ENCODE data around the gene PCSK2.

Gene PCSK2

GRCh38 chr20:17343091-17343490 lies 116.3 kb downstream of the PCSK2 start:
- no peak for DNase-seq

GRCh38 chr20:17343656-17344452 lies 117.0 kb downstream of the PCSK2 start:
- DNase-seq: no peak

DNA sequence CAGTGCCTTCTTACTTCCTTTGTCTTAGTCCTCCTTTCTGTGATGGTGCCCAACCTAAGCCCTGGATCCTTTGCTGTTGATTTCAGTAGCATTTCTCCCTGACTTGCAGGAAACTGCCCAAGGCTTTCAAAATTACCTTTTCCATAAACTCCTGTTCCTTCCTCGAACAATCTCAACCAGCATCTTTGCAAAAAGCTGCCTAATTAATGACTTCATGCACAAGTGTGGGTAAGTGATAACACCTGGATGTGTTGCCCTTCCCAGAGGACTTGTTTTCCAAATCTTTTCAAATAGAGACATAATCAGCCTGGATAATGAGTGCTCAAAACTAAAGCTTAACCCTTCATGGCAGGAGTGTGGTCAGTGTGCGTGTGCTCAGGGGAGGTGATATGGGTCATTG lies 118.0 kb downstream of the PCSK2 start:
- DNase-seq: no peak

- DNase-seq: no peak
Observed at GRCh38 chr20:17345321-17345720, 118.5 kb downstream of the PCSK2 start.

GRCh38 chr20:17350321-17350720 lies 123.5 kb downstream of the PCSK2 start:
- DNase-seq: no peak

- no peak for DNase-seq
Observed at GRCh38 chr20:17357238-17357637, 130.4 kb downstream of the PCSK2 start.

DNA sequence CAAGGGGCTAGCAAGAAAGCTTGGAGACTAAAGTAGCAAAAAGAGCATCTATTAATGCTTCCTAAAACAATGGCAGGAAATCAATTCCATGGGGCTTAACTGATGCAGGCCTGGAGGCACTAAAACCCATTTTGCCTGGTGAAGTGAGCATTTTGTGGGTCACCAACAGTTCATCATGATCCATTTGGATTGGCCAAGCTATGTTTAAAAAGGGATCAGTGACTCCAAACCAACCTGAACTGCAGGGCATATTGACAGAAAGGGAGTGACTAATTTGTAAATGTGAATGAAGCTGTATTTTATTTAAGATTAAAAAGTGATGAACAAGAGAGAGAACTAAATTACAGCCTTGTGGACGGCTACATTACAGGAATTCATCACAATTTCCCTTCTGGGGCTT lies 132.0 kb downstream of the PCSK2 start:
- DNase-seq: no peak

DNA sequence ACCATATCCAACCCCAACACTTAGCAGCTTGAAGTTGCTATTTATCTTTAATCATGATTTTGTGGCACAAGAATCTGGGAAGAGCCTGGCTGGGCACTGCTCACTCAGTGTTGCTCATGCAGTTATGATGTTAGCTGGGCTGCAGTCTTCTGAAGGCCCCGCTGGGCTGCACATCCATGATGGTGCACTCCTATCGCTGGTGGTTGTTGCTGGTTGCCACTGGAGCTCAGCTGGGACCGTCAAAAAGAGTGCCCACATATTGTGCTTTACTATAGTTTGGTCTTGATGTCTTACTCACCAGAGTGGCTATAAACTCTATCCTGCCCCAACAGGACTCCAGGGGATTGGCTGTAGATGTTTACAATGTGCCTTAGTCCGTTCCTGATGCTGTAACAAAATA lies 137.8 kb downstream of the PCSK2 start:
- DNase-seq: no peak

- DNase-seq: no peak
Observed at GRCh38 chr20:17365831-17366230, 139.0 kb downstream of the PCSK2 start.

- no peak for DNase-seq
Observed at GRCh38 chr20:17369506-17369905, 142.7 kb downstream of the PCSK2 start.

DNA sequence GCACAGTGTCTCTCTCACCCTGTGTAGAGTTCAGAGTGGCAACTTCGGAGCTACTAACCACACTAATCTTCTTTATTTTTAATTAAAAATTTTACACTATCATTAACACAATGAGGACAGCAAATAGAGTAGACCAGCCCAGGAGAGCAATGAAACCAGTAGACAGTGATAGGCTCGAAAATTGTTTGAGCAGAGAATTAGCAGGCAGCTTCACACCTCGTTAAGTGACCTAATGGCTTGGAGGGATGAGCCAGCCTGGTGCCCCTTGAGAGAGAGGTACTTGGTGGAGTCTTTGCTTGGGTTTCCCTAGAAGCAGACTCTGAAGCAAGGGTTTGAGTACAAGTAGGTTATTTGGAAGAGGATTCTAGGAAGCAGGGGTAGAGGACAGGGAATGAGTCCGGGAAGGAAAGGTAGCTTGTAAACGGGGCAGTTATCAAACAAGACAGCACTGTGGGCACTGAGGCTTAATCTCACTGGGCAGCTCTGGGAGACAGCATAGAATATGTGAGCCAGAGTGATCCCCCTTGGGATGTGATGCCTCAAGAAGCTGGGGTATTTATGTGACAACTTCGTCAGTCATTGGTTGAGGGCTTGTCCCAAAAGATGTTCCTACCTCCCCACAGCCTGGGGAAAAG lies 146.1 kb downstream of the PCSK2 start:
- no peak for DNase-seq

DNA sequence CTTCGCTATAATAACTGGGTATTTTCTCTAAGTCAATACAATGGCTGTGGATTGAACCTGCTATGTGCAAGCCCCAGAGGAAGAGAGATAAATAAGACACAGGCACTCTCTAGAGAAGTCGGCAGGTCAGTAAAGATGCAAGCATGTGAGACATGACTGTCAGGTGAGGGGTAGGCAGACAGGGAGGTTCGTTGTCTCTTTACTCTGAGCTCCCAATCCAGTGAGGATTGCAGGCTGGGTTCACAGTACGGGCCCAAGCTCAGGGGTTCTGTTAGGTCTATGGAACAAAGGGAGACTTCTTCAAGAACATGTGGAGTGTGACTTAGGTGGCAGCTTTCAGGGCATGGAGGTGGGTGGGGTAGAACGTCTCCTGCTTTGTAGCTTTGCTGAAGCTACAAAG lies 147.2 kb downstream of the PCSK2 start:
- DNase-seq: no peak

DNA sequence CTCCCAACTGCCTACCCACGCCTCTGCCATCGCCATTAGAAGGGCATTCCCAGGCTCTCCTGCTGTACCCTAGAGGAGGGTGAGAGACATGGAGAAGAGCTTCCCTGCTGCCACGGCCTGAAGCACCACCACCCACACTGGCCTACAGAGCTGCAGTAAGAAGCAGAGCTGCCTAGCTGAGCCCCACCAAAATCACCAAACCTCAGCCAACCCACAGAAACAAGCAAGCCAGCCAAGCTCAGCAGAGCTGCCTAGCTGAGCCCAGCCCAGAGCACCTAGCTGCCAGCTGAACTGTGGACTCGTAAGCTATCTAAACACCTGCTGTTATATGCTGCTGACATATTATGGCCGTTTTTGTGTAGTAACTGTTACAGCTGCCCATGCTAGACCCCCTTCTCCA lies 149.2 kb downstream of the PCSK2 start:
- DNase-seq: no peak

DNA sequence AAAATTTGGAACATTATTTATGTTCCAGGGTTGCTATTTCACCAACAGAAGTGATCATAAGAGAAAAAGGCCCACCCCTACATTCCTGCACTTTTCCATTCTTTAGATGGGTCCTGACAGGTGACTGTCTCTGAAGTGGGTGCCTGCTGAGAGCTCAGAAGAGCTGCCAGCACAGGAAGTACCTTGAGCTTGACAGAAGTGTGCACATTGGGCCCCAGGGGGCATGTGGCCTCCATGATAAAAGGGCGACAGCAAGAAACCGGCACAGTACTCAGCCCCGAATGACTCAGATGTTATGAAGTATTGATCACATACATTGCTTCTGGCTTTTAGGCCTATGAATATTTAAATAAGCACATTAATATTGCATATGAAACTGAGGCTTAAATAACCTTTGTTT lies 150.4 kb downstream of the PCSK2 start:
- no peak for DNase-seq

DNA sequence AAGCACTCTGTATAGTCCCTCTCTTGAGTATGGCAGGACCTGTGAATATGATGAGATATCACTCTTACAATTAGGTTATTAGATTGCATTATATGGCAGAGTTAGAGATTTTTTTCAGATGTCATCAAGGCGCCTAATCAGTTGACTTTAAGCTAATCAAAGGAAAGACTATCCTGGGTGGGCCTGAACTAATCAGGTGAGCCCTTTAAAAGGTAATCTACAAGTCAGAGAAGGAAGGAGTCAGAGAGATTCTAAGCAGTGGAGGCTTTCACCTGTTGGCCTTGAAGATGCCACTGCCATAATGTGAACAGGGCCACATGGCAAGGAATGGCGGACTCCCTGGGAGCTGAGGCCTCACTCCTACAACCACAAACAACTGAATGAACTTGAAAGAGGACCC lies 152.8 kb downstream of the PCSK2 start:
- no peak for DNase-seq

GRCh38 chr20:17380801-17381200 lies 154.0 kb downstream of the PCSK2 start:
- no peak for DNase-seq

DNA sequence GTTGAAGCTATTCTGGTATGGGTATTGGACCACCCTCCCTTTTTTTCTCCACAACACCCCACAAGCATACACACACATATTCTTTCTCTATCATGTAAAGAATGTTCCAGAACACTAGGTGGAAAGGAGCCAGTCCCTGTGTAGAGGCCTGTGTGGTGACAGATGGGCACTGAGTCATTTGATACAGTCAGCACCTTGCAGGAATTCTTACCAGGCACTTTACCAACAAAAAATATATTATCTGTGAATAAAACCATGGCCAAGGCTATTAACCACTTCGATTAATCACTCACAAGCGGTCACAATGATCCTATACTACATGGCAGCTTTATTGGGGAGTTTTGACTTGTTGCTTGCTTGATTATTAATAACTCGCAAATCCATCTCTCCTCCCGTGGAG lies 154.9 kb downstream of the PCSK2 start:
- no peak for DNase-seq

DNA sequence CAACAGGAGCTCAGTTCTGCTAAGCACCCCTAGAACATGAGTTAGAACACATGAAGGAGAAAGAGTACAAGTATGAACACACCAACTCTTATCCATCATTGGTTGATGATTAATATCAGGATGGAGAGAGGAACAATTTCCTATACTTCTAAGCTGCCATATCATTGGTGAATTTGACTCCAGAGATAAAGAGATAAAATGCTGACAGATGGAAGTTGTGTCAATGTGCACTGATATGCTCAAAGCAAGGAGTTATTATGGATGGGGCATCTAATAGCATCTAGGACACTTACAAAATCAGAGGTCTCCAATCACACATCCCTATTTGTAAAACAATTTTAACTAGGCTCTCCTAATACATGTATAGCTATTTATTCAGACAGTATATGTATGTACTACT lies 159.0 kb downstream of the PCSK2 start:
- no peak for DNase-seq

- DNase-seq: no peak
Observed at GRCh38 chr20:17390655-17391054, 163.8 kb downstream of the PCSK2 start.

DNA sequence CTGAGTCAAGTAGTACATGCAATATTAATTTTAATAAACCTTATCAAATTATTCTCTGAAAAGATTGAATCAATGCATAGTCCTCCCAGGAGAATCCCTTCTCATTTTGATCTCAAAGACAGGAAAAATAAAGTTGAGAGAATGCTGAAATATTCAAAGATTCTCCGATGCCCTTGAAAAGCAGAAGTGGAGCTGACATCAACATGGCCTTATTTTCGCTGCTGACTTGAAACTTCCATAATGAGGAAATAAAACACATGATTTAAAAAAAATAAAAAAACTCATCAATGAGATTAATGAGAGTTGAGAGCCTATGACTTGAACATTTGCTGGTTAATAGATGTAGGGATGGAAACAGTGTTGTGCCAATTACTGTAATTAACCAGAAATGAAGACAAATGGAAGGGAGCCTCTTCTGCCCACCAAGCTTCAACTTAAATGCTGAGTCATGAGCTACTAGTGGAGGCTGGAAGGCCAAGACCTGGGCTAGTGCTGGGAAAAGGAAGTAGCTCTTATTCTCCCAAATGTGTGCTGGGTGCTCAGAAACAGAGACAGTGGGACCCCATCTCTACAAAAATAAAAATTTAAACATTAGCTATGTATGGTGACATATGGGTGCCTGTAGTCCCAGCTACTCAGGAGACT lies 164.4 kb downstream of the PCSK2 start:
- no peak for DNase-seq

DNA sequence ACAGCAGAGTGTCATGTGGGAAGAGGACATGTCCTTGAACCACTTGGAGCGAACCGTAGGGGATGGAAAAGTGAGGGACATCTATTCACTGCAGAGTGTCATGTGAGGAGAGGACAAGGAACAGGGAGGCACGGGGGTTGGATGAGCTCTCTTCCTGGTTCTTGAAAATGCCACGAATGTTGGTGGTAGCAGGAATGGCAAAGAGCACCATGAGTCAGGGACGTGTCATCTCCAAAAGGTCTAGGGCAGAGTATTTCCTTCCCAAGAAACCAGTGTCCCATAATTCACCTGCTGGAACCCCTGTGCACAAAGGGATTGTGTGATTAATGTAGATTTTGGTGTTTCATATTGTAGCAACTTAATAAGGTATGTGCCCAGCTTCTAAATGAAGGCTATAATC lies 167.6 kb downstream of the PCSK2 start:
- no peak for DNase-seq

DNA sequence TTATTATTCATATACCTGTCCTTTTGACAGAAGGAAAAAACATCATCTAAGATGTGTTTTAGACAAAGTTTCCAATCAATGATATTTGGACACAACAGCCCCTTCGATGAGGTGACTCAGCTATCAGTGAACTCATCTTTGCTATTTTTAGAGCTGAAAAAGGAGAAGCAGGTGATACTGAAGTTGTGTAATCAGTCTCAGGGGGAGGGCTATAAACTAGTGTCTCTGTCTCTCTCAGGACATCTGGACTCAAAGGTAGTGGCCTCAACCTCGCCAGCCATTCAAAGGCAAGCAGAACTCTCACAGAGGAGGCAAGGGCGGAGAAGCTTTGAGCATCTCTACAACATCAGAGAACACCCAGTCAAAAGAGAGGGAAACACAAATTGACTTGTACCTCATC lies 168.9 kb downstream of the PCSK2 start:
- no peak for DNase-seq

GRCh38 chr20:17399303-17399985 lies 172.6 kb downstream of the PCSK2 start:
- no peak for DNase-seq

DNA sequence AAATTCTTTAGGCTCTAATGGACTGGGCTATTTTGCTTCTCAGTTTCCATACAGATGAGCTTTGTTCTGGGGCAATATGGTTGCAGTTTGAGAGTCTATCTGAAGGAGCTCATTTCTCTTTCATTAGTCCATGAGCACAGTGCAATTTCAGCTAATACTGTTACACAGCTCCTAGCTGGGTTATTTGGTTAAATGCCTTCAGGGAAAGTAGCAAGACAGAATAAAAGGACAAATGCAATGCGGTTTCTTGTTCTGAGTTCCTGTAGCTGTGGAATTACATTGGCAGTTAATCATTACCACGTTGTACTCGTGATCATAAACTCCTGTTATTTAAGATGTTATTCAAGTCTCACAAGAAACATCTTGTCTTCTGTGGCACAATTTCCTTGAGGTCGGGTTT lies 176.6 kb downstream of the PCSK2 start:
- DNase-seq: no peak
